Endometrium (tissue), 2 donors: ENCODE data around the gene TMEM80.
A peak's percentile ranks its signal among the peaks of the same experiment; 100 is the strongest.
"Not testable (repeated sequence)": the region's sequence is repeated elsewhere in the genome, so short reads cannot be mapped to it uniquely, and the experiment has no call there.

Experiments used
- FAIRE-seq: peaks from 2 replicates; lab custom pipeline; 2012; peaks lifted over from hg19 to GRCh38; lab: Jason Lieb, UNC
- donor health status: control.
- donor health status: control.

The TMEM80 gene

DNA sequence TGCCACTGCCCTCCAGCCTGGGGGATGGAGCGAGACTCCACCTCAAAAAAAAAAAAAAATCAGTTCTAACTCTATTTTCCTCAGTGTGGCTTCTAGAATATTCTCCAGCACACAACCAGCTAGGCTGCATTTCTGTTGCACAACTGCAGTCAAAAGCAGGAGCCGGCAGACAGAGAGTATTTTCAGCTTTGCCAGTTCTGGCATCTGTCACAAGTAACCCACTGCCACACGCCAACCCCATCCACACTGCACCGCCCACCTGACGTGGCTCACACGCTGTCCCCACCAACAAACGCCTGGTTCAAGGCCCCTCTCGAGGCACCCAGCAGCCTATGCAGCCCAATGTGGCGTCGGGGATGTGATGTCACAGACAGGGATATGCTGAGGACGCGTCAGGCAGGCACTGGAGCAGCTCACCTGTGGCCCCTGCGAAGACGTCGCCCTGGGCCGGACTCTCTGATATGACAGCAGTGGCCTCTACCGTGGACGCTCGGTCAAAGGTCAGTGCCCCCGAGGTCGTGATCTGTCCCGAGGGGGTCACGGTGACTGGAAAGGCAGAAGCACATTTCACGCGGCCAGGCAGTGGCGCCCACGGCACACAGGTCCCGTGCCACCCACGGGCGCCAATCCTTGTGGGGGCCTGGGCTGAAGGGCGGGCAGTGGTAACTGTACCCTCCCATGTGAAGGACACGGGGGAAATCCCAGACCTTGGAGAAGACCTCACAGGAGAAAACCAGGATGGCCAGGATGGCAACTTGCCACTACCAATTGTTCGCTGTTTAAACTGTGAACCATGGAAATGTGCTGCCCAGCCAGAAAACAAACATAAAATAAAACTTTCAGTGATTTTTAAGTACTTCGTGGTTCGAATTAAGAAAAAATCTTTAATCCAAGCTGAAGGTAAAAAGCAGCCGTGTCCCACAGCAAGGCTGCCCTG, 16.1 kb upstream of the TMEM80 start:
- FAIRE-seq: no peak

- FAIRE-seq: no peak
Measured at GRCh38 chr11:680476-680875, 15.1 kb upstream of the TMEM80 start.

- FAIRE-seq: no peak
Measured at GRCh38 chr11:680970-681369, 14.6 kb upstream of the TMEM80 start.

DNA sequence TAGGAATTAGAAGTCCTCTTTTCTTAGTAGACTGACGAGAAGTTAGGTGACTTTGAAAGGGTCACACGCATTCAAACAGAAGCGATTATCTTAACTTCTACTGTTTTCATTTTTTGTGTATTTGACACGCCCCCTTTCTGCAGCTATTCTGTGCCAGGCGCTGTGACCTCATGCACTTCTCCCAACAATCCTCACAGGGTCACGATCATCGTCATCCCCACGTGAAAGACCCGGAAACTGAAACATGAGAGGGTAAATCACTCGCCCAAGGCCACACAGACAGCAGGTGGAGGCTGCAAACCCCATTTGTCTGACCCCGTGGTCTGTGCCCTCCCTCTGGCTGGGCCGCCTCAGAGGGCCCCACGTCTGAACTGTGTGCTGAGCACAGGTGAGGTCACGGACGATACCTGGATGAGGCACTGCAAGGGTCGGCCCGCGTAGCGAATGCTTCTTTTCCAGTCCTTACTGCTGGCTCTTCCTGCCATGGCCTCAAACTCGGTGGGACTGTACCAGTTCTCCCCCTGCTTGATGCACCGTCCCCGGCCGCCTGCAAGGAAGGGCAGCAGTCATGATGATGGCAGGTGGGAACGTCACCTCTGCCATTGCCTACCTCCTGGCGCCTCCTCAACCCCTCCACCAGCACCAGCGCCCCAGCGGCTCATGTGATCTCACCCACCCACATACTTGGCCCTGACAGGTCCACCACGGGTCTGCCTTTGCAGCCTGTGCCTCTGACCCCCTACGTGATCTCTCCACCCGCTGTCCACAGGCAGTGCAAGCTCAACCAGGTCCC, 9.0 kb upstream of the TMEM80 start:
- no peak for FAIRE-seq

DNA sequence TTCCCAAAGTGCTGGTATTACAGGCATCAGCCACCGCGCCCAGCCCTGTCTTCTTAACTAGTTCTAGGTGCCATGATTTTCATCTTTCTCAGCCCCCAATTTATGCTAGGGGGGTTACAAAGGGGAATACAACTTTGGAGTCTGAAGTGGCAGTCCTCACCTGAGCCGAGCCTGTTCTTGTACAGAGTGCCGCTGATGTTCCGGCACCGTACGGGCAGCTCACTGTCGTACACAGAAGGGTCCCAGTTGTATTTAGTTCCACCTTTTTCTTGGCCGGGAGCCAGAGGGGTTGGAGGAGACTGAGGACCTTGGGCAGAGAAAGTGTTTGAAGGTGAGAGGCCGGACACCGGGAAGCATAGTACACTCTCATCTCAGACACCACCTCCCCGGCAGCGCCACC, 7.9 kb upstream of the TMEM80 start:
- no peak for FAIRE-seq

- no peak for FAIRE-seq
Measured at GRCh38 chr11:688681-689080, 6.9 kb upstream of the TMEM80 start.

GRCh38 chr11:689625-690024, 6.0 kb upstream of the TMEM80 start:
- FAIRE-seq: no peak

- FAIRE-seq: not testable (repeated sequence)
Measured at GRCh38 chr11:690244-690643, 5.4 kb upstream of the TMEM80 start.

DNA sequence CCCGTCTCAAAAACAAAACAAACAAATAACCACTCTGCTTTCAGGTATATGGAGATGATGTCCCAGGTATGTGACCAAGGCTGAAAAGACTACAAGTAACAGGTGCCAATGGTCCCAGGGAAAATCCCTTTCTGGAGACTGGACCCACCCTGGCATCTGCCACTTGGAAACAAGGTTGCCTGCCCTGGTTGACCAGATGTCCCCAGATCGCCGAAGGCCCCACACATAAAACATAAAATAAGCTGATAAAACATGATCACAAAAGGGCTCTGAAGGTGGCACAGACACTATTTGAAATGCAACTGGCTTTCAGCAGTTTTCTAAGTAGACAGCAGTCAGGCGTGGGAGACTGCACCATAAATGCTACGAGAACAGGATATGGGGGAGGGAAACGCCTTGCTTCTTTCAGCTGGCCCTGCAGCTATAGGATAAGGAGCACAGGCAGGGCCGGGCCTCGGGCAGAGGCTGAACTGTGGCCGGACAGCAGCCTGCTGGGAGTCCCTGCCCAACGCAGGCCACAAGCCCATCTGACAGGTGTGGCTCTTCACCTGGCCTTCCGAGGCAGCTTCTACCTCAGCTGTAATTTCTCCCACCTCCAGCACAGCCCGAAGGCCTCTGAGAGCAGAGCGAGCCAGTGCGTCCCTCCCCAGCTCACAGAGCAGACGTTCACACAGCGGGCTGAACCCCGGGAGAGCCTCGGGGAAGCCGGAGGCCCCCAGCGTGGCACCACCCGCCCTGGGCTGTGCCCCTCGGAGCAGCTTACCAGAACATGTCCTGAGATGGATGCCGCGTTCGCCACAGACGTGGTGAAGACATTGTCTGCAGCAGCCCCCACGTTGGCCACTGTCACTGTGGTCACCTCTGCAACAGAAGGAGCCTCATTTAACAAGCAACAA, 4.6 kb upstream of the TMEM80 start:
- FAIRE-seq: no peak

- FAIRE-seq: no peak
Measured at GRCh38 chr11:691710-692590, 3.7 kb upstream of the TMEM80 start.

GRCh38 chr11:692824-693414, 2.7 kb upstream of the TMEM80 start:
- FAIRE-seq: no peak

- no peak for FAIRE-seq
Measured at GRCh38 chr11:693415-693831, 2.2 kb upstream of the TMEM80 start.

- FAIRE-seq: no peak
Measured at GRCh38 chr11:693887-694562, 1.6 kb upstream of the TMEM80 start.

DNA sequence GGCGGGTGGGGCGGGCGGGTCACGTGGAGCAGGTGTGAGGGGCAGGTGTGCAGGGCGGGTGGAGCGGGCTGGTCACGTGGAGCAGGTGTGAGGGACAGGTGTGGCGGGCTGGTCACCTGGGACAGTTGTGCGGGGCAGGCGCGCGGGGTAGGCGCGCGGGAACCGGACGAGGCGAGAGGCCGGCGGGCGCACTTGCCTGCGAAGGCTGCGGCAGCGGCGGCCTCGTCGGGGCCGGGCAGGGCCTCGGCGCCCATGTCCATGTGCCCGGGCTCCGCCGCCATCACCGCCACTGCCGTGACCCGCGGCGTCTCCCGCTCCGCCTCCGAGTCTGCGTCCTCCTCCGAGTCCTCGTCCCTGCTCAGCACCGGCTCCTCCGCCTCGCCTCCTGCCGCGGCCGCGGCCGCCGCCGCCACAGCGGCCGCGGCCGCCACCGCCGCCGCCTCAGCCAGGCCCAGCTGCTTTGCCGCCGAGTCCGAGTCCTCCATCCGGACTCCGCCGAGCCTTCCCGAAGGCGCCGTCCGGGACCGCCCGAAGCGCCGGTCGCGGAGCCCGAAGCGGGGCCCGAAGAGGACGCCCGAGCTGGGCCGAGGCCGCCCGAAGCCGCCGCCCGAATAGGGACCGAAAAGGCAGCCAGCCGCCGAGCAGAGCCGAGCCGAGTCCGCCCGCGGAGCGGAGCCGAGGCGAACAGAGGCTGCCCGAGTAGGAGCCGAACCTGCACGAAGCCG, 891 bp upstream of the TMEM80 start, which contains the start of gene DEAF1:
DEAF1 (minus strand) TSS at position 660 of the 725 bp plus-strand sequence; CDS start at position 485, 175 bp downstream.
- peak; percentile 69 for FAIRE-seq

GRCh38 chr11:695288-695537, 403 bp upstream of the TMEM80 start:
- FAIRE-seq: no peak

- FAIRE-seq: no peak
Measured at GRCh38 chr11:696955-697491, 1.4 kb downstream of the TMEM80 start.

- no peak for FAIRE-seq
Measured at GRCh38 chr11:697811-698311, 2.2 kb downstream of the TMEM80 start.

DNA sequence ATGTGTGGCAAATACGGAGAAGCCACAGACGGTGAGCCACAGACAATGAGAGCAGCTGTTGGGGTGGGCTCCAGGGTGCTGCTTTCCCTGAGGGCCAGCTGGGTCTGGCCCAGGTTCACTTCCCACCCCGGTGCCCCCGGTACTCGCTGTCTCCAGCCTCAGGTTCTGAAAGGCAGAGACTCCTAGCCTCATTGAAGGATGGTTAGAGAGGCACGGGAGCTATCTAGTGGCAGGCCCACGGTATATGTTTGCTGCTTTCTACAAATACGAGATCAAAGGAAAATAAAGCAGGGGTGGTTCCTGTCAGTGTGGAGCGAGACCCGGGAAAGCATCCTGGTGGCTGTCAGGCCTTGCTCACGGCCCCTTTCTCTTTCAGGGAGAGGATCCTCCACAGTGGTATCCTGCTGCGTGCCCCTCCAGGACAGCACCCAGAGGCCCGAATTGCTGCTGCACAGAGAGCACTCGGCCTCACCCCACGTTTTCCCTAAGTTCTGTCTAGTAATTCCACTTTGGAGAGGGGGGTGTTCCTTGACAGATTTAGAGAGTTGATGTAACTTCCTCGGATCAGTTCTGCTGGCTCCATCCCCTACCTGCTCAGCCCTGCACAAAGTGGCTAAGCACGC, 3.0 kb downstream of the TMEM80 start:
- no peak for FAIRE-seq

GRCh38 chr11:699116-699508, 3.5 kb downstream of the TMEM80 start:
- FAIRE-seq: no peak
